Body of pancreas (tissue), 4 donors: ENCODE results near the gene EWSR1. TPM values are rescaled to one million over a fixed set of nuclear protein-coding genes. Genes with fewer than 3 reads are reported as not detected.

Source experiments
- ATAC-seq: fragments of 150-250 bp; one replicate; pipeline ENCODE4 v1.9.1; 2016
- DNase-seq, 4 donors: peaks; one replicate each; pipeline ENCODE4 v3.0.0-alpha.2; 2019
- H3K27ac ChIP-seq, 4 donors: fragments of 200-600 bp; sonication (generic); 1 replicate in 3 of 4; 2 replicates in 1 of 4; pipeline versions ENCODE4 v1.5.1 to v1.6.1; 2016 to 2019; ENCODE audit warnings: mild to moderate bottlenecking in 1 of 4, mixed read lengths in 1 of 4, moderate library complexity in 1 of 4
- H3K27me3 ChIP-seq, 2 donors: fragments of 200-600 bp; sonication (generic); one replicate each; pipeline ENCODE4 v1.6.0; 2016; ENCODE audit warnings: mild to moderate bottlenecking in 1 of 2
- H3K36me3 ChIP-seq, 2 donors: fragments of 200-600 bp; sonication (generic); replicated peaks in 1 of 2; 2 replicates each; pipeline ENCODE4 v1.5.1; 2016; ENCODE audit warnings: low read depth in 2 of 2; ENCODE audit not compliant: insufficient read depth in 1 of 2
- H3K4me1 ChIP-seq: fragments of 200-600 bp; sonication (generic); one replicate; pipeline ENCODE4 v1.6.0; 2016
- H3K4me3 ChIP-seq, 2 donors: fragments of 200-600 bp; sonication (generic); 1 replicate in 1 of 2; 2 replicates in 1 of 2; pipeline ENCODE4 v1.5.1; 2016 to 2019
- H3K9me3 ChIP-seq, 3 donors: fragments of 200-600 bp; sonication (generic); 1 replicate in 2 of 3; 2 replicates in 1 of 3; pipeline ENCODE4 v1.5.1; 2016
- CTCF ChIP-seq, 7 experiments: fragments of 450-650 bp in 4 of 7; fragments of 200-600 bp in 3 of 7; sonication (generic) in 3 of 7; IDR thresholded peaks; one replicate each; pipeline ENCODE4 v1.5.1; 2016 to 2019; ENCODE audit warnings: antibody characterized with exemption in 7 of 7
- POLR2A ChIP-seq, 3 donors: fragments of 450-650 bp; IDR thresholded peaks; one replicate each; pipeline ENCODE4 v1.6.1; 2016; ENCODE audit warnings: antibody characterized with exemption in 3 of 3, mild to moderate bottlenecking in 2 of 3
- WGBS, 2 donors: methylation state at CpG; one replicate each; pipeline ENCODE4 v1.1.5; 2017; 5-methylcytosine and 5-hydroxymethylcytosine counted together
- intact Hi-C: fragments of 100-400 bp; cut with DNase I; formaldehyde crosslinking; loops from one replicate; pipeline ENCODE4 v1.15.1; 2023
- total RNA-seq, 2 donors: library from RNA; depleted of rRNA; stranded (reverse); fragments of >200 nt; gene quantifications; one replicate each; pipeline ENCODE4 v1.1.0, GENCODE V29; 2016

Gene EWSR1
- total RNA-seq, 2 donors from 2014 or later: 142 to 175 TPM

- no peak for ATAC-seq
- DNase-seq: no peak
Measured at GRCh38 chr22:29224121-29224858, 43.8 kb upstream of the EWSR1 start.

GRCh38 chr22:29224859-29225410, 43.1 kb upstream of the EWSR1 start:
- intact Hi-C loops: no loop called here
- no peak for DNase-seq
- no peak overlapping the region for H3K27ac ChIP-seq
- H3K36me3 ChIP-seq: no peaks in the 10 kb centered on the region
- H3K9me3 ChIP-seq: no peaks in the 10 kb centered on the region
- no peak overlapping the region for H3K4me3 ChIP-seq
- H3K4me1 ChIP-seq: peaks cover 14% of the 10 kb centered on the region
- 92% methylated on average over 7 of the region's 7 CpGs; no CpG with 5 or more reads in 1 of the 2 donors for WGBS, 2 donors
- no peaks in the 10 kb centered on the region for H3K27me3 ChIP-seq
- TF ChIP-seq POLR2A (IDR thresholded peaks at IDR 0.05) (no peak), CTCF (IDR thresholded peaks at IDR 0.05) (no peak)
- no peak for ATAC-seq

More at GRCh38 chr22:29224121-29224858, 43.8 kb upstream of the EWSR1 start:
- Histone ChIP-seq H3K36me3 (no peaks in the 10 kb centered on the region), H3K4me1 (peaks cover 17% of the 10 kb centered on the region), H3K4me3 (no peak overlapping the region), H3K9me3 (no peaks in the 10 kb centered on the region), H3K27ac (no peak overlapping the region), H3K27me3 (no peaks in the 10 kb centered on the region)
- no peak for TF ChIP-seq CTCF (IDR thresholded peaks at IDR 0.05)
- no peak for TF ChIP-seq POLR2A (IDR thresholded peaks at IDR 0.05)
- 86 to 90% methylated on average over 10 to 18 of the region's 19 CpGs for WGBS, 2 donors
- intact Hi-C loops: no loop called here

- no peaks in the 10 kb centered on the region for H3K9me3 ChIP-seq
- peak overlapping the region in 3 of 4 donors; percentile 2 to 16 (median 6) for H3K27ac ChIP-seq
- no peaks in the 10 kb centered on the region for H3K27me3 ChIP-seq
- intact Hi-C loops: no loop called here
- WGBS, 2 donors: 61 to 70% methylated on average over 5 to 16 of the region's 16 CpGs
- peaks cover 8% of the 10 kb centered on the region for H3K4me1 ChIP-seq
- ATAC-seq (peak; percentile 57), DNase-seq (peak in 3 of 4 donors; percentile 30 to 80 (median 45))
- H3K4me3 ChIP-seq: no peak overlapping the region
- no peaks in the 10 kb centered on the region for H3K36me3 ChIP-seq
- TF ChIP-seq POLR2A (IDR thresholded peaks at IDR 0.05): no peak
- TF ChIP-seq CTCF (IDR thresholded peaks at IDR 0.05): peak in 1 of 7 experiments; percentile 23
Measured at GRCh38 chr22:29225422-29226090, 42.5 kb upstream of the EWSR1 start.

GRCh38 chr22:29226351-29226981, 41.6 kb upstream of the EWSR1 start:
- Histone ChIP-seq H3K27ac (peak overlapping the region in 1 of 4 donors; percentile 16), H3K9me3 (no peaks in the 10 kb centered on the region), H3K4me1 (no peaks in the 10 kb centered on the region), H3K4me3 (no peak overlapping the region), H3K36me3 (no peaks in the 10 kb centered on the region), H3K27me3 (no peaks in the 10 kb centered on the region)
- ATAC-seq: no peak
- no peak for TF ChIP-seq CTCF (IDR thresholded peaks at IDR 0.05)
- TF ChIP-seq POLR2A (IDR thresholded peaks at IDR 0.05): no peak
- intact Hi-C loops: no loop called here
- DNase-seq: no peak
- 86 to 87% methylated on average over 5 to 11 of the region's 11 CpGs for WGBS, 2 donors
